ENCODE results near the gene ATG3.

- TF ChIP-seq EZH2 (IDR thresholded peaks at IDR 0.05; ENCODE audit: borderline replicate concordance, low read length), result no peak
- no peak for TF ChIP-seq CTCF (IDR thresholded peaks at IDR 0.05; ENCODE audit: low read length)
These were observed 10.9 kb upstream of the ATG3 start for GRCh38 chr3:112572701-112573100.

All from OCI-LY1 (cell line).